Vagina (tissue), 2 donors: Measurements from ENCODE around the gene CCDC188. TPM values are rescaled to one million over a fixed set of nuclear protein-coding genes. Genes with fewer than 3 reads are reported as not detected.

Source experiments
- DNase-seq, 2 donors: peaks; one replicate each; pipeline ENCODE4 v3.0.0-alpha.2; 2017; ENCODE audit errors: extremely low spot score in 2 of 2
- H3K27ac ChIP-seq: fragments of 200-600 bp; sonication (generic); one replicate; pipeline ENCODE4 v1.5.1; 2019
- H3K27me3 ChIP-seq: fragments of 200-600 bp; sonication (generic); one replicate; pipeline ENCODE4 v1.5.1; 2019
- H3K36me3 ChIP-seq, 2 donors: fragments of 200-600 bp; sonication (generic); one replicate each; pipeline ENCODE4 v1.5.1; 2017 to 2019
- H3K4me1 ChIP-seq: fragments of 200-600 bp; sonication (generic); one replicate; pipeline ENCODE4 v1.5.1; 2019
- H3K4me3 ChIP-seq, 2 donors: fragments of 200-600 bp; sonication (generic); 1 replicate in 1 of 2; 2 replicates in 1 of 2; pipeline ENCODE4 v1.5.1; 2016 to 2019
- H3K9me3 ChIP-seq: fragments of 200-600 bp; sonication (generic); one replicate; pipeline ENCODE4 v1.5.1; 2019
- POLR2A ChIP-seq, 2 donors: fragments of 450-650 bp; IDR thresholded peaks; one replicate each; pipeline ENCODE4 v1.6.1; 2017; ENCODE audit warnings: antibody characterized with exemption in 2 of 2, mild to moderate bottlenecking in 2 of 2, moderate library complexity in 2 of 2
- POLR2AphosphoS5 ChIP-seq, 2 donors: sonication (generic); formaldehyde crosslinking; IDR thresholded peaks; one replicate each; pipeline ENCODE4 v1.9.0; 2017; ENCODE audit warnings: antibody characterized with exemption in 2 of 2, mild to moderate bottlenecking in 2 of 2, low read depth in 1 of 2; ENCODE audit not compliant: insufficient read depth in 1 of 2
- intact Hi-C: fragments of 100-400 bp; cut with DNase I; formaldehyde crosslinking; loops from one replicate; pipeline ENCODE4 v1.15.1; 2023
- total RNA-seq: library from RNA; depleted of rRNA; stranded (reverse); fragments of >200 nt; gene quantifications from one replicate; pipeline ENCODE4 v1.2.3, GENCODE V29; 2016
- TF ChIP-seq, protein P1 (sequence below), 3 experiments: fragments of 450-650 bp in 2 of 3; fragments of 200-600 bp in 1 of 3; sonication (generic) in 1 of 3; IDR thresholded peaks; one replicate each; pipeline ENCODE4 v1.5.1; 2017 to 2019; ENCODE audit warnings: antibody characterized with exemption in 3 of 3, mild to moderate bottlenecking in 2 of 3, moderate library complexity in 2 of 3

Gene CCDC188
- total RNA-seq, 1 donor from 2014 or later = not detected

DNA sequence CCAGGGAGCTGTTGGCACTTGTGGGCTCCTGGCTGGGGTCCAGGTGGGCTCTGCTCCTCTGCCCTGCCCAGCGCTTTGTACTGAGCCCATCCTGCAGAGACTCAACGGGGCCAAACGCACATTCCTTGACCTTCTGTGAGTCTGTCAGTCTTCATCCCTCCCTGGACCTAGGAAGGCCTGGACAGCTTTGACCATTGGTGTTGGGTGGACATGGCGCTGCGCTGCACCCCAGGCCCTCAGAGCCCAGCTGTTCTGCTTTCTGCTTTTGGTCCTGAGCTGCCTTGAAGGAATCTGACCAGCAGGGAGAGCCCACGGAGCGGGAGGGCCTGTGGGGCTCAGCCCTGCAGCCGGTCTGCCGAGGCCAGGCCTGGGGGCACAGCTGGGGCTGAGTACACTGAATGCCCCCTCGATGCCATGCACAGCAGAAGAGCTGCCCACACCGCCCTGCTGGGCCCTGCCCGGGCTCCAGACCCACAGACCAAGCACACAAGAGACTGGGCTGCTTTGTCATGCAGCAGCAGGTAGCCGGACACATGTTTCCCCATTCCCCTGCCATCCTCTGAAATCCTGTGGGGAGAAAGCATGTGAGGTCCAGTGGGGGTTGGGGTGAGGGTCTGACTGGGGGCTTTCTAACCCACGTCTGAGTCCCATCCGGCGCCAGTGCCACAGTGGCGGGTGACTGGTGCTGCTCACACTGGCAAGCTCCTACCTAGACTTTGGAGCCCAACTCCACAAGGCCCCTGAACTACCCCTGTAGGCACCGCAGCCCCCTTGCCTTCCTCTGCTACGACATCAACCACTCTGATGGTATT is 24.1 kb upstream of the CCDC188 start:
- no peak for TF ChIP-seq POLR2A (IDR thresholded peaks at IDR 0.05)
- TF ChIP-seq, protein P1, sequence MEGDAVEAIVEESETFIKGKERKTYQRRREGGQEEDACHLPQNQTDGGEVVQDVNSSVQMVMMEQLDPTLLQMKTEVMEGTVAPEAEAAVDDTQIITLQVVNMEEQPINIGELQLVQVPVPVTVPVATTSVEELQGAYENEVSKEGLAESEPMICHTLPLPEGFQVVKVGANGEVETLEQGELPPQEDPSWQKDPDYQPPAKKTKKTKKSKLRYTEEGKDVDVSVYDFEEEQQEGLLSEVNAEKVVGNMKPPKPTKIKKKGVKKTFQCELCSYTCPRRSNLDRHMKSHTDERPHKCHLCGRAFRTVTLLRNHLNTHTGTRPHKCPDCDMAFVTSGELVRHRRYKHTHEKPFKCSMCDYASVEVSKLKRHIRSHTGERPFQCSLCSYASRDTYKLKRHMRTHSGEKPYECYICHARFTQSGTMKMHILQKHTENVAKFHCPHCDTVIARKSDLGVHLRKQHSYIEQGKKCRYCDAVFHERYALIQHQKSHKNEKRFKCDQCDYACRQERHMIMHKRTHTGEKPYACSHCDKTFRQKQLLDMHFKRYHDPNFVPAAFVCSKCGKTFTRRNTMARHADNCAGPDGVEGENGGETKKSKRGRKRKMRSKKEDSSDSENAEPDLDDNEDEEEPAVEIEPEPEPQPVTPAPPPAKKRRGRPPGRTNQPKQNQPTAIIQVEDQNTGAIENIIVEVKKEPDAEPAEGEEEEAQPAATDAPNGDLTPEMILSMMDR (IDR thresholded peaks at IDR 0.05) = no peak
- TF ChIP-seq POLR2AphosphoS5 (IDR thresholded peaks at IDR 0.05; ENCODE audit: insufficient read depth in 1 of 2, low read depth in 1 of 2) = no peak
- H3K9me3 ChIP-seq = no peaks in the 10 kb centered on the region
- H3K27ac ChIP-seq = no peak overlapping the region
- no peaks in the 10 kb centered on the region for H3K4me1 ChIP-seq
- DNase-seq = no peak
- H3K36me3 ChIP-seq = no peaks in the 10 kb centered on the region
- no peaks in the 10 kb centered on the region for H3K27me3 ChIP-seq
- H3K4me3 ChIP-seq = no peak overlapping the region
- intact Hi-C loops = no loop called here

DNA sequence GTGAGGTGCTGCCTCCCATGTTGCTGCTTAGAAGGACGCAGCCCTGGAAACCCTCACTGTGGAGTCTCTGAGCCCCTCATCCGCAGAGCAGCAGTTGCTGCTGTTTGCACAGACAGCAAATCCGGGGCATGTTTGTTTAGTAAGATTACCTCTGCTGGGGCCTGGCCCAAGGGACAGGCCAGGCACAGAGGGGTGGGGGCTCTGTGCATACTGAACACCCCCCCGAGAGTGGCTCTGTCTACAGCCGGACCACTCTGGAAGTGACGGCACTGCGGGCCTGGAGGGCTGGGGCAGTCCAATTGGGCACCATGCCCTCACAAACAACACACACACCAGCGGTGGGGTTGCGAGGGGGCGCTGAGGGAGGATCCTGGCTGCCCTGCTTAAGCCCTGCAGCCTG is 22.9 kb upstream of the CCDC188 start:
- H3K27me3 ChIP-seq = no peaks in the 10 kb centered on the region
- TF ChIP-seq POLR2AphosphoS5 (IDR thresholded peaks at IDR 0.05; ENCODE audit: insufficient read depth in 1 of 2, low read depth in 1 of 2) (no peak), POLR2A (IDR thresholded peaks at IDR 0.05) (no peak)
- TF ChIP-seq, protein P1 (IDR thresholded peaks at IDR 0.05) = no peak

DNA sequence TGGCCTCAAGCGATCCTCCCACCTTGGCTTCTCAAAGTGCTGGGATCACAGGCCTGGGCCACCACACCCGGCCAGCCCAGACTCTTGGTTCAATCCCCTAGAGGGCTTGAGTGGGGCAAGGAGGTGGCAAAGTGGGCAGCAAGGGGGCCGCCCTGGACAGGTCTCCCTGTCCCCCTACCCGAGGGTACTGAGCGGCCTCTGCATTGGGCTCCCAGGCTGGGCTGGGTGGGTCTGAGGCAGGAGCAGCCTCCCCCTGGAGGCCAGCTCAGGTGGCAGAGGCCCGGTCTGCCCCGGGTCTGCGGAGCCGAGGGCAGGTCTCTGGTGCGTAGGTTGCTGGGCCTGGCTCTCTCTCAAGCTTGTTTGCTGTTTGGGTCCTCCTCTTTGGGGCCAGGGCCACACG is 22.4 kb upstream of the CCDC188 start:
- no peak for DNase-seq
- H3K4me3 ChIP-seq = no peak overlapping the region
- no peak overlapping the region for H3K27ac ChIP-seq
- no peaks in the 10 kb centered on the region for H3K9me3 ChIP-seq
- H3K36me3 ChIP-seq = no peaks in the 10 kb centered on the region
- no peaks in the 10 kb centered on the region for H3K4me1 ChIP-seq
- TF ChIP-seq, protein P1 (IDR thresholded peaks at IDR 0.05) = no peak
- no peak for TF ChIP-seq POLR2AphosphoS5 (IDR thresholded peaks at IDR 0.05; ENCODE audit: insufficient read depth in 1 of 2, low read depth in 1 of 2)
- TF ChIP-seq POLR2A (IDR thresholded peaks at IDR 0.05) = no peak
- intact Hi-C loops = no loop called here
- no peaks in the 10 kb centered on the region for H3K27me3 ChIP-seq

More for the DNA sequence above, 22.9 kb upstream of the CCDC188 start:
- Histone ChIP-seq H3K36me3 (no peaks in the 10 kb centered on the region), H3K9me3 (no peaks in the 10 kb centered on the region), H3K4me3 (no peak overlapping the region), H3K27ac (no peak overlapping the region), H3K4me1 (no peaks in the 10 kb centered on the region)
- intact Hi-C loops = no loop called here
- DNase-seq = no peak

DNA sequence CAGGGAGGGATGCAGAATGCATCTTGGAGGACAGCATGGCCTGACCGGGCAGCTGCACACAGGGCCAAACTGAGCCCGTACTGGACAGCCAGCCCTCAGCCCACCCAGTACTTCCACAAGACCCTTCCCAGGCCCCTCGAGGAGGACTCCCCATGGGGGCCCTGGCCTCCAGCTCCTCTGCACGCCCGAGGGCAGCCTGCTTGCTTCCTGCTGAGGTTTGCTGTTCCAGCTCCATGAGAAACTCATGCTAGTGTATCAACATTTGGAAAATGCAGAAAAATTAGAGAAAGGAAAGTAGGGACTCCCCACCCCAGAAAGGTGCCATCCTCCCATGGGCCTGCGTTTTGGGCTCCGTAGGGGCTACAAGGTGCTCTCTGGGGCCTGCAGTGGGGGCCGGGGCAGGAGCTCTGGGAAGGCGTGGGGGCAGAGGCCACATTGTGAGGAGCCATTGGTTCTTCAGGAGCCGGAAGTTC is 21.3 kb upstream of the CCDC188 start:
- Histone ChIP-seq H3K27ac (no peak overlapping the region), H3K27me3 (no peaks in the 10 kb centered on the region), H3K9me3 (no peaks in the 10 kb centered on the region), H3K36me3 (no peaks in the 10 kb centered on the region), H3K4me1 (no peaks in the 10 kb centered on the region), H3K4me3 (no peak overlapping the region)
- no peak for TF ChIP-seq POLR2AphosphoS5 (IDR thresholded peaks at IDR 0.05; ENCODE audit: insufficient read depth in 1 of 2, low read depth in 1 of 2)
- TF ChIP-seq POLR2A (IDR thresholded peaks at IDR 0.05) = no peak
- TF ChIP-seq, protein P1 (IDR thresholded peaks at IDR 0.05) = no peak
- no peak for DNase-seq
- intact Hi-C loops = no loop called here
